ENCODE measurements around the gene GLTP. TPM values are rescaled to one million over a fixed set of nuclear protein-coding genes. Genes with fewer than 3 reads are reported as not detected.

GLTP gene
- total RNA-seq, 1 donor from 2014 or later, result 66.3 TPM

DNA sequence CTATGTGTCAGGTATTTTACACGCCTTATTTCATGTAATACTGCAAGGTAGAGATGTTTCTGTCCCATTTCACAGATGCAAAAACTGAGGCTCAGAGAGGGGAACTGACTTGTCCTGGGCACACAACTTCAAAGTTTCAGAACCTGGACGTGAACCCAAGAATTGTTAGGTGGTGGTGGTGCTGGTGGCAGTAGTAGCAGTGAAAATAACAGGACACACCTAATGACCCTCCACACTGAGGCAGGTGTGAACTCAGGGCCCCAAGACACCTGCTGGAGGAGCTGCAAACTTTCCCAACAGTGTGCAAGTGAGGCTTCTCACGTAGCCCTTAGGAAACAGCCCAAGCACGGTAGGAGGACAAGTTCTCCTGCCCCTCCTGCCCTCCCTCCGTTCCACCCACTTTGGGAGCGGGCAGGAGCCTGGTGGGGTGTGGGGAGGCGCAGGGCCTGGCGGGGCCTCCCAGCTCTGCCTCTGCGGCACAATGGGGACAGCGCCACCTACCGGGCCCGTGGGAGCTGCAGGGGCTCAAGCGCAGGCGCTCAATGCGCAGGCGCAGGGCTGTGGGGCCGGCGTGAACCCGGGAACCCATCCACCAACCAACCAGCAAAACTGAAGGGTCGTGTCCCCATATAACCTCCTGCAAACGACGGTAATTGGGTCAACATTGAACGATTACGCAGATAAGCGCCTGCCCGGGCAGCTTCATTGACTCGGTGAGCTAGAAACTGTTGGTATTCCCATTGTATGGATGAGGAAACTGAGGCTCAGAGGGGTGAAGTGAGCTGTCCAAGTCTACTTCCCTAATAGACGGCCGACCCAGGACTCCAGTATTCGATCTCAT lies 35.1 kb downstream of the GLTP start:
- DNase-seq (ENCODE audit: low read depth, low spot score), result peak; percentile 19

GRCh38 chr12:109844091-109844490 lies 36.2 kb downstream of the GLTP start:
- DNase-seq (ENCODE audit: low read depth, low spot score), result no peak

DNA sequence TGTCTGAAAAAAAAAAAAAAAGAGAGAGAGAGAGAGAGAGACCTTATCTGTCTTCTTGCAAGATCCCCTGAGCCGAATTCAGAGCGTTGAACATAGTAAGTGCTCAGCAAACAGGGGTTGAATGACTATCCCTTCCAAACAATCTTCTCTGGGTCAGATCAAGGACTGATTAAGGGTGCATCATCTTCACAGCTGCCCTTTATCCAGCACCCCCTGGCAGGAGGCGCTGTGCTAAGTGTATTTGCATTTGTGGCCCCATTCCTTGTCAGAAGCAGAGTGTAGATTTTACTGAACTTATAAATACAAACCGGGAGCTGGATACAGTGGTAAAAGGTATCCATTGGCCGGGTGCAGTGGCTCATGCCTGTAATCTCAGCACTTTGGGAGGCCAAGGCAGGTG lies 38.3 kb downstream of the GLTP start:
- DNase-seq (ENCODE audit: low read depth, low spot score), result no peak

DNA sequence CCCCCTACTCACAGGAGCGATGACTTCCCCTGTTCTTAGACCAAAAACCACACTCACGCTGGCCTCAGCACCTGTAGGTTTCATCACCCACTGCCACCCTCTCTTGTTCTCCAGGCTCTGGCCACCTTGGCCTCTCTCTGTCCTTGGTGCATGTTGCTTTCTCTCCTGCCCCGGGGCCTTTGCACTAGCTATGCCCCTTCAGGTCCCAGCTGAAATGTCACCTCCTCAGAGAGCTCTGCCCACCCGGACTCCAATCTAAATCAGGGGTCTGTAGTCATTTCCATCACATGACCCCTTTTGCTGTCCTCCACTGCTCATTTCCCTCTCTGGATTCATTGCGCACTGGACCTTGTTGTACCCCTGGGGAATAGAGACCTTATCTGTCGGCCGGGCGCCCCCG lies 39.0 kb downstream of the GLTP start:
- no peak for DNase-seq (ENCODE audit: low read depth, low spot score)

DNA sequence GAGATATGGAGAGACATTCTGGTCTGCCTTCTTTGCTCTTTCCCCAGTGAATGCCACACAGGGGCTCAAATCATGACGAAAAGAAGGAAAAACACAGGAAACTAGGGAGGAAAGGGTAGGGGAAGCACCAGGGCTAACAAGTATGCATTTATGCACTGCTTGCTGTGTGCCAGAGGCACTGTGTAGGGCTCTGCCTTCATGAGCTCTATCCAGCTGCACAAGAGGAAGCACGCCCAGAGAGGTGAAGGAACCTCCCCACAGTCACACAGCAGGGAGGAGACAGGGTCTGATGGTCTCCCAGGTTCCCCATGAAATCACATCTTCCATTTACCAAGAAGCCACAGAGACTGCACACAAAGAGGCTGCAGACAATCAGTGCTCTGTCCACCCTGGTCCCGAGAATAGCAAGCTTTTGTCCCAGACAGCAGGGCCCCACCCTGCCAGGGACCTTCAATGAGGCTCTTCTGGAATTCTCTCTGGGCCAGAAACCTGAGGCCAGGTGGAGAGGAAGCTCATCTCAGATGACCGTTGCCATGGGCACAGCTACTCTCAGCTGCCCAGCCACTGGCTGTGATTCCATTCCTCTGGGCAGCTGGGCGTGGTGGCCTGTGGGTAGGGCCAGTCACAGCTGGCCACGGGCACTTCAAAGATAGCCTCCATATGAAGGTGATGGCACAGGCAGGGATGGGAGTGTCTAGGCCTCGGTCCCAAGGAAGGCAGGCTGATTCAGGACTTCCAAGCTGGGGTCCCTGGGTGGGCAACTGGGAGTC lies 39.9 kb downstream of the GLTP start:
- no peak for DNase-seq (ENCODE audit: low read depth, low spot score)

GRCh38 chr12:109839444-109839843 lies 40.9 kb downstream of the GLTP start:
- no peak for DNase-seq (ENCODE audit: low read depth, low spot score)

DNA sequence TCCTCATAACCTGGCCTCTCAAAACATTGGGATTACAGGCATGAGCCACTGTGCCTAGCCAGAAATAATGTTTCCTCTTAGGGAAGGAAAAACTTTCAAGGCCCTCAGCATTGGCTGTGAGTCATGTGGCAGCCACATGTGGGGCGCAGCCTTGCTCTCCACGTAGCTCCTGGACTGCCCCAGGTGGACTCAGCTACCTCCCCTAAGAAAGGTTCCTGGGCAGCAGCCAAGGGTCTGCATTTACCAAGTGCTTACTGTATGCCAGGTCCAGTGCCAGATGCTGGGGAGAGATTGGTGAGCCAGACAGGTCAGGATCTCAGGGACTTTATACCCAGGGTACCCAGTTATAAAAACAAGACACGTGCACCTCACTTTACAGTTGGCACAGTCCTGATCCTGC lies 43.4 kb downstream of the GLTP start:
- DNase-seq (ENCODE audit: low read depth, low spot score), result no peak

- no peak for DNase-seq (ENCODE audit: low read depth, low spot score)
These were observed 44.5 kb downstream of the GLTP start for GRCh38 chr12:109835827-109836226.

- no peak for DNase-seq (ENCODE audit: low read depth, low spot score)
These were observed 46.8 kb downstream of the GLTP start, which contains the start of gene TRPV4 for GRCh38 chr12:109833307-109834189. TSS of gene TRPV4 (minus strand) at chr12:109833398. CDS start at chr12:109814796, 18,602 bp downstream.

- no peak for DNase-seq (ENCODE audit: low read depth, low spot score)
These were observed 47.6 kb downstream of the GLTP start for GRCh38 chr12:109832541-109833306.

- DNase-seq (ENCODE audit: low read depth, low spot score), result no peak
These were observed 48.4 kb downstream of the GLTP start for GRCh38 chr12:109831929-109832328.

DNA sequence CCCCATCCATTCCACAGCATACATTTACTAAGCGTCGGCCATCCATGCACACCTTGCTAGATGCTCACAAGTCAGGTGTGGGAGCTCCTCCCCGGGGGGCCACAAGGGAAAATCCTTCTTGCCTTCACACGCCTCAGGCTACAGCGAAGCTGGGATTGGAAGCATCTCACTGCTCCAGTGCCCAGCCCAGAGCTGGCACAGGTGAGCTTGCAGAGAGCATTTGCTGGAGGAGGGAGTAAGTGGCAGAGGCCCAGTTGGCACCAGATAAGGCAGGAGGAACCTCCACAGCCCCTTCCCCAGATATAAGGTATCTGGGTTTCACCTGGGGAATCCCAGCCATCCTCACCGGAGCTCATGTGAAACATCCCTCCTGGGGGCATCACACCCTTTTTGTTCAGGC lies 49.0 kb downstream of the GLTP start:
- no peak for DNase-seq (ENCODE audit: low read depth, low spot score)

DNA sequence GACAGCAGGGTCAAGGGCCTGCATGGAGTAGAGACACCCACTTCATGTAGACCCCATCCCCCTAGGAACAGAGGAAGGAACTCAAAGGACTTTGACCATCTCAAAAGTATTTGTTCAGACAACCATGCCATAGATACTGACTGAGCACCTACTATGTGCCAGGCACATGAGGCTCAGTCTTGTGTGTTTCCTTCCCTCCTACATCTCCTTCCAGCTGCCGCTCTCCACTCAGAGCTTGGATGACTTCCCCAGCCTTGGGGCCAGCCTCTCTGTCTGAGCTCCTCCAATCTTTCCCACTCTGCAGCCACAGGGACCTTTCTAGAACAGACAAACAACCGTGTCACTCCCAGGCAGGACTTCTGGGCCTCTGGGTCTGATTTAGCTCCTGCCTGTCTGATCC lies 49.6 kb downstream of the GLTP start:
- no peak for DNase-seq (ENCODE audit: low read depth, low spot score)

- no peak for DNase-seq (ENCODE audit: low read depth, low spot score)
These were observed 50.1 kb downstream of the GLTP start for GRCh38 chr12:109830267-109830666.

DNA sequence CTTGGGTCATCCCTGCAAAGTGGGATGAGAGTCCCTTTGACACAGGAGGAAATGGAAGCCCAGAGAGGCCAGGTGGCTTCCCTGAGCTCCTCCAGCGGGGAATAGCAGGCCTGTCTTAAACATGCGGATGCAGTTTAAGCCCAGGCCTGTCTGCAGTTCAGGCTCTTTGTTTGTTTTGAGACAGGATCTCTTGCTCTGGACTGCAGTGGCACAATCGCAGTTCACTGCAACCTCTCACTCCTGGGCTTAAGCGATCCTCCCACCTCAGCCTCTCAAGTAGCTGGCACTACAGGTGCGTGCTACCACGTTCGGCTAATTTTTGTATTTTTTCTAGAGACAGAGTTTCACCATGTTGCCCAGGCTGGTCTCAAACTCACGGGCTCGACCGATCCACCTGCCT lies 50.7 kb downstream of the GLTP start:
- DNase-seq (ENCODE audit: low read depth, low spot score), result no peak

DNA sequence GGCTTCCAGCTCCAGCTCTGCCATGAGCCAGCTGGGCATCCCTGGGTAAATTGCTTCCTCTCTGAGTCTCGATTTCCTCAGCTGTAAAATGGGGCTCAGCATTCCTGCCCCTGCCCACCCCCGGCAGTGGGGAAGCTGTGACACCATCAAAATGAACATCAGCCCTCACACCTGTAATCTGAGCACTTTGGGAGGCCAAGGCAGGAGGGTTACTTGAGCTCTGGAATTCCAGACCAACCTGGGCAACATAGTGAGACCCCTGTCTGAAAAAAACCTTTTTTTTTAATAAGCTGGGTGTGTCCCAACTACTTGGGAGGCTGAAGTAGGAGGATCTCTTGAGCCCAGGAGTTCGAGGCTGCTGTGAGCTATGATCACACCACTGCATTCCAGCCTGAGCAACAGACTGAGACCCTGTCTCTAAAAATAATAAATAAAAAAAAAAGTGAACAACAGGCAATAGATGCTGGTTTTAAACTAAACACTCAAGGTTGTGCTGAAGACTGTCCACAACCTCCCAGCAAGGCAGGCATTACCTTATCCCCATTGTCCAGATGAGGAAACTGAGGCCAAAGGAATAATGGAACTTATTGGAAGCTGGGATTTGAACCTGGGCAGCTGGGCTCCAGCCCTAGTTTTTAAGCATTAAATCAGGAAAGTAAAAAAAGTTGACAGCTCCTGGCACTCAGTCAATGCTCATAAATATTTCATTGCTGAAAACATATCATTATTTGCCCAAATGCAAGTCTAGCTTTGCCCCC lies 51.4 kb downstream of the GLTP start:
- DNase-seq (ENCODE audit: low read depth, low spot score), result no peak

GRCh38 chr12:109827566-109828550 lies 52.5 kb downstream of the GLTP start:
- DNase-seq (ENCODE audit: low read depth, low spot score), result no peak

- DNase-seq (ENCODE audit: low read depth, low spot score), result no peak
These were observed 53.3 kb downstream of the GLTP start for GRCh38 chr12:109827080-109827479.

DNA sequence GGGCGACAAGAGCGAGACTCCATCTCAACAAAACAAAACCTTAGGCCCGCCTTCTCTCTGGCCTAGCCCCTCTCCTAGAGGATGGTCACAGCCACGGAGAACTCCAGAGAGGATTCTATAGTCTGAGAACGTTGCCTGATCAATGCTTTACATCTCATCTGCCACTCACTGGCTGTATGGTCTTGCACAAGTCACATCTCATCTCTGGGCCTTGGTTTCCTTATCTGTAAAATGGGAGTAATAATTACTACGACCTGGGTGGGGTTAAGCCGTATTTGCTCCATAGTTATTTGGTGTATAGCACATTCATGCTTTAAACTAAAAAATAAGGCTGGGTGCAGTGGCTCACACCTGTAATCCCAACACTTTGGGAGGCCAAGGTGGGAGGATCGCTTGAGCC lies 55.6 kb downstream of the GLTP start:
- DNase-seq (ENCODE audit: low read depth, low spot score), result no peak

All from pulmonary artery endothelial cell (primary cell).